CD4-positive, alpha-beta T cell treated with Interleukin-12 subunit alpha and Interleukin-12 subunit beta, for 1 hour (primary cell): Measurements from ENCODE around the gene GSS.

Experiments
- DNase-seq: peaks from one replicate; pipeline ENCODE4 v3.0.0-alpha.2; 2020

The GSS gene

DNA sequence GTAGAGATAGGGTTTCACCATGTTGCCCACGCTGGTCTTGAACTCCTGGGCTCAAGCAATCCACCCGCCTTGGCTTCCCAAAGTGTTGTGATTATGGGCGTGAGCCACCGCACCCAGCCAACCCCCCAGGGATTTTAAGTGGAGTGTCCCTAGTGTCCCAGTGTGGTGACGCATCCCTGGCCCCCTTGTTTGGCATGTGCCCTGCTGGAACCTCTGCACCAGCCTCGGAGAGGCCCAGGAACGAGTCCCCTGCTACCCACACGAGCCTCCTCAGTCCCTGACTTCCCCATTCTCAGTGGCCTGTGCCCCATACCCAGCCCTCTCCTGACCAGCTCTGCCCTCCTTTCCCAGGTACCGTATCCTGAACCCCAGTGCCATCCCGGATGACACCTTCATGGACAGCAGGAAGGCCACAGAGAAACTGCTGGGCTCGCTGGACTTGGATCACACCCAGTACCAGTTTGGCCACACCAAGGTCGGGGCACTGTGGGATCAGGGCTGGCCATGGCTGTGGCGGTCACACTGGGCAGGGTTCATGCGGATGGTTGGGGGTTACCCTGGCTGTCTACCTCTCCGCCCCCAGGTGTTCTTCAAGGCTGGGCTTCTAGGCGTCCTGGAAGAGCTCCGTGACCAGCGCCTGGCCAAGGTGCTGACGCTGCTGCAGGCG lies 37.3 kb upstream of the GSS start:
- no peak for DNase-seq

GRCh38 chr20:34990661-34991214 lies 35.1 kb upstream of the GSS start:
- DNase-seq = no peak

DNA sequence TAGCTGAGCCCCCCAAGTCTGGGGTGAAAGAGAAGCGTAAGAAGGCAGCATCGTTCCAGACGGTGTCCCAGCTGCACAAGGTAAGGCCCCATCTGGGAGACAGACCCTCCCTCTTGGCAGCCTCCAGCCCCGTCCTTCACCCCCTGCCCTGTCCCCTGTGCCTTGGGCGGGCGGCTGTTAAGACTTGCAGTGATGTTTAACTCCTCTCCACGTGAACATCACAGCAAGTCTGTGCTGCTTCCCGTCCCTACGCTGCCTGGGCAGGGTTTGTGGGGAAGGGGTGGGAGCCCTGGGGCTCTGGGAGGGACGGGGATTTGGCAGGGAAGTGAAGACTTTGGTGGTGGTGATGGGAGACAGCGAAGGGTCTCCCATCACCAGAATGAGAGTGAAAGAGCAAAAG lies 34.6 kb upstream of the GSS start:
- DNase-seq = no peak

- DNase-seq = no peak
Measured at GRCh38 chr20:34989670-34990069, 34.1 kb upstream of the GSS start.

- DNase-seq = no peak
Measured at GRCh38 chr20:34989118-34989517, 33.5 kb upstream of the GSS start.

GRCh38 chr20:34988191-34988540 lies 32.6 kb upstream of the GSS start:
- no peak for DNase-seq

DNA sequence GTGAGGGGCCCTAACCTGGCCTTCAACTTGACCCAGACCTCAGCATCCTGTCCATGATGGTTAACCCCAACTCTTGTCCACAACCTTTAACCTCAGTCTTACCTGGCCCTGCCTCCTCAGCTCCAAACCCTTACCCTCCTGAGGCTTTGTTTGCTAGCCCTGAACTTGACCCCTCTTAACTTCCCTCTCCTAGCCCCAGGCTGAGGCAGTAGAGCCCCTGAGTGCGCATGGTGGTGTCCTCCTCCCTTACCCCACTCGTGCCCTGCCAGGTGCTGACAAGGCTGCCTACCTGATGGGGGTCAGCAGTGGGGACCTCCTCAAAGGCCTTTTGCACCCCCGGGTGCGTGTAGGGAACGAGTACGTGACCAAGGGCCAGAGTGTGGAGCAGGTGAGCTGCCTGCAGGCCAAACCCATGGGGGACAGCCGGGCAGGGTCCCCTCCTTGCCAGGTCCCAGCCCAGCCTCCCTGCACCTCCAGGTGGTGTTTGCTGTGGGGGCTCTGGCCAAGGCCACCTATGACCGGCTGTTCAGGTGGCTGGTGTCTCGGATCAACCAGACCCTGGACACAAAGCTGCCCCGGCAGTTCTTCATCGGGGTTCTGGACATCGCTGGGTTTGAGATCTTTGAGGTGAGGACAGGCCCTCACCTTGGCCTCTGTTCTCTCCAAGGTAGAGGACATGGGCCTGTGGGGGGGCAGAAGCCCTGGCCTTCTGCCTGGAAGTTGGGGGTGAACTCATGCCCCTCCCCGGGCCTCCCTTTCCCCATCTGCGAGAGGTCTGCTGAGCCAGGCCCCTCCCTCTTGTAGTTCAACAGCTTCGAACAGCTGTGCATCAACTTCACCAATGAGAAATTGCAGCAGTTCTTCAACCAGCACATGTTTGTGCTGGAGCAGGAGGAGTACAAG lies 31.9 kb upstream of the GSS start:
- no peak for DNase-seq

DNA sequence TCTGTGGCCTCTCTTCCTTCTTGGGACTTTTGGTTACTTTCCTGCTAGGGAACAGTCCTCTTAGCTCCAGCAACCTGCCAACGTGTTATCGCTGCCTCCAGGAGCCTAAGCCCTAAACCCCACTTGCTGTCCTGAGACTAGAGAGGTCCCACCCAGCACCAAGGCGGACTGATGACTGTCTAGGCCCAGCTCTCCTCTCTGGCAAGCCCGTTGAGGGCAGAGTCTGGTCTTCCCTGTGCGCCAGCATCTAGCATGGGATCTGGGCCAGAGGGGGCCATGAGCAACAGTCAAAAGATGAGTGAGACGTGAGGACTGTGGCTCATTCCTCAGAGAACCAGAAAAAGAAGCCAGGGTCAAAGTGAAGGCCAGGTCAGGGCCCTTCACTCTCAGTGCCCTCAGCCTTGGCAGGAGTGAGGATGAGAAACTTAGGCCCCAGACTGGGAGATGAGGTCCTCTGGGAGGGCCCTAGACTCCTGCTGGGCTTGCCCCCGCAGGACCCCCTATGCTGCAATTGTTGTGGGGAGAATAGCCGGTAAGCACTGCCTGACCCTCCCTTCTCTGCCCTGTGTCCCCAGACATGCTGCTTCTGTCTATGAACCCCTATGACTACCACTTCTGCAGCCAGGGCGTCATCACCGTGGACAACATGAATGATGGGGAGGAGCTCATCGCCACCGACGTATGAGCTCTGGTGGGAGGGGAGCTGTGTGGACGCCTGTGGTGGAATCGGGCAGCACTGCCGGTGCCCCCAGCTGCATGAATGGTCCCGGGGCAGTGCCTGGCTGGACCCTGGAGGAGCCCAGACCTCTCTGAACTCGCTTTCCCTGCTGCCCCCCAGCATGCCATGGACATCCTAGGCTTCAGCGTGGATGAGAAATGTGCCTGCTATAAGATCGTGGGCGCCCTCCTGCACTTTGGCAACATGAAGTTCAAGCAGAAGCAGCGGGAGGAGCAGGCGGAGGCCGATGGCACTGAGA lies 31.0 kb upstream of the GSS start:
- no peak for DNase-seq

- no peak for DNase-seq
Measured at GRCh38 chr20:34985461-34986310, 30.1 kb upstream of the GSS start.

- no peak for DNase-seq
Measured at GRCh38 chr20:34984756-34985261, 29.2 kb upstream of the GSS start.

GRCh38 chr20:34983995-34984735 lies 28.6 kb upstream of the GSS start:
- DNase-seq = no peak

- no peak for DNase-seq
Measured at GRCh38 chr20:34983089-34983820, 27.6 kb upstream of the GSS start.

GRCh38 chr20:34982270-34983088 lies 26.9 kb upstream of the GSS start:
- no peak for DNase-seq

DNA sequence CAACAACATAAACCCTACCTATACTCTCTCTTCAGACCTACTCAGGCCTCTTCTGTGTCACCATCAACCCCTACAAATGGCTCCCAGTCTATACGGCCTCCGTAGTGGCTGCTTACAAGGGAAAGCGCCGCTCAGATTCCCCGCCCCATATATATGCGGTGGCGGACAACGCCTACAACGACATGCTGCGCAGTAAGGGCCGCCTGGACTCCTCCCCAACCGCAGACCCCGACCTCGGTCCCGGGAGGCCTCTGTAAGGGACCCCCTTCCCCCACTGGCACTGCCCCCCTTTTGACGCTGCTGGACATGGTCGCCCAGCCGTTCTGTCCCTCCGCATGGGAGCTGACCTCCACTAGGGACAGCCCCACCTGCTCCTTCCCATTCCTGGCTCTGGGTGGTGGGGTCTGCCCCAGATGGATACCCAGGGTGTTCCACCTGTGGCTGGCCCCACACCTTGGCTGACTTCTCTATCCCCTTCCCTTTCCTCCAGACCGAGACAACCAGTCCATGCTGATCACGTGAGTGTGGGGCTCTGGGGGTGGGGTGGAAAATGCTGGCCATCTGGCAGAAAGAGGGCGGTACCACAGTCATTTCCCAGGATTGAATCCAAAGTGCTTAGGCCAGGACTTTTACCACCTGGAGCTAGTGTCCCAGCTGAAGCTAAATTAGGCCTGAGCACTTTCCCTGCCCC lies 25.1 kb upstream of the GSS start:
- no peak for DNase-seq

DNA sequence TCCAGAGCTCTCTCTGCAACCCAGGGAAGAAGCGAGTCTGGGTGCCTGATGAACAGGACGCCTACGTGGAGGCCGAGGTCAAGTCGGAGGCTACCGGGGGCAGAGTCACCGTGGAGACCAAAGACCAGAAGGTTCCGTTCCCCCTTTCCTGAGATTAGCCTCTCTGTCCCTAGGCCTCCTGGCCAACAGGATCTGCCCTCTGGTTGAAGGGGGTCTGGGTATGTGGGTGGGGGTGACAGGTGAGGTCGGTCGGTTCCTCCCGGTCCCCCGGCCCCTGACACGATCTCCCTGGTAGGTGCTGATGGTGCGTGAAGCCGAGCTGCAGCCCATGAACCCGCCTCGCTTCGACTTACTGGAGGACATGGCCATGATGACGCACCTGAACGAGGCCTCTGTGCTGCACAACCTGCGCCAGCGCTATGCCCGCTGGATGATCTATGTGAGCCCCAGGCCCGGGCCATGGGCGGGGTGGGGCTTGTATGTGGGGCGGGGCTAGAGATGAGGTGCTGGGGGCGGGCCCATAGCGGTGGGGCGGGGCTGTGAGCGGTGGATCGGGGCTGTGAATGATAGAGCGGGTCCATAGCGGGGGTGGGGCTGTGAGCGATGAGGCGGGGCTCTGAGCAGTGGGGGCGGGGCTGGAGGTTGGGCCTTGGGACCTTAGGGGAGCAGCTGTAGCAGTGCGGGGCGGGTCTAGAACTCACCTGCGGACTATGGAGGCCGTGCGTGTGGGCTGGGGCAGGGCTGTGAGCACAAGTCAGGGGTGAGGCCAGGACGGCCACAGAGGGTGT lies 24.0 kb upstream of the GSS start:
- DNase-seq = no peak

DNA sequence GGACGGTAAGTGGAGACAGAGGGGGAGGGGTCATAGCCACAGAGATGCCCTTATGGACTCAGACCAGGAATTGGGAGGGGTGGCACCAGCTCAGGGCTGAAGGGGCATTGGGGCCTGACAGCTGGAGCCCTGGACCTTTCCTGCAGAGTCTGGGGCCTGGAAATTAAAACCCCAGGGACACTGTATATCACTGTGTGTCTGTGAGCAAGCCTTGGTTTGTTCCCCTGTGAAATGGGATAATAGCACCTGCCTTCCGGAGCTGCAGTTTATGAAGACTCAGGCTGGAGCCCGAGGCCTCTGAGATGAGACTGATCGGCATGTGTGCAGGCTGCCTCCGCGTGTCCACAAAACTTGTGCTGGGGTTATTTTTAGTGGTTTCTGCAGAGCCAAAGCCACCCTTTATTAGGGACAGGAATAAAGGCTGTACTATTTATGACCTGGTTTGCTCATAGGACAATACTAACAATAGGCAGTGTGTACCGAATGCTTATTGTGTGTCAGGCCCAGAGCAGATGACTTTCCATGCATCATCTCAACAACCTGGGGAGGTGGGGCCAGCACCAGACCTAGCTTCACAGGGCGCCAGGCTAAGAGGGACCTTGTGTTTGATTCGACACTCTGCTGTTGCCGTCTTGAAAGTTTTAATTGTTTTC lies 22.6 kb upstream of the GSS start:
- no peak for DNase-seq

DNA sequence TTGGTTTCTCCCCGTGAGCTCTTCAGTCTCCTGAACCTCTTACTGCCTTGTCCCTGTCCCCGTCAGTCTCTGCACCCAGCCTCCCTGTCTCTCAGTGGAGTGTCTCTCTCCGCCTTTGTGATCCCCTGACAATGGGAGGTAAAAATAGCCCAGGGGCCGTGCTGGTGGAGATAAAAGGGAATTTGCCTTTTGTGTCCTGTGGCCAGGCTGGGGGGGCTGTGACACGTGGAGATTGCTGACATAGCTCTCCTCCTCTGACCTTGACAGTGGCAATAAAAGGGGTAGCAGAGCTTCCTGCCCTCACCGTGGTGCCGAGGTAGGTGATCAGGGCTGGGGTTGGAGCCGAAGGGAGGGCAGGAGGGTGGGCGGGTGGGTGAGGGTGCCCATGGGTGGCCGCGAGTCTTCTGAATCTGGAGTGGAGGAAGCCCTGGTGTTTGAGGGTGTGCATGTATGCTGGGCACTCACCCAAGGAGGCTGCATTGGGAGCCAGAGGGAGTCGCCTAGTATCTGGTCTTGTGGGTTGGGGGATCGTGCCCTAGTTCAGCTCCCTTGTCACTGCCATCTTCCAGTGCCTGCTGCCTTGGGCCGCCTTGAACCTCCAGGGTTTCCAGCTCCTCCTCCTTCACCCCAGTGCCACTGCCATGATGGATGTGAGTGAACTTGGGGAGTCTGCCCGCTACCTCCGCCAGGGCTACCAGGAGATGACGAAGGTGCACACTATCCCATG lies 21.9 kb upstream of the GSS start:
- no peak for DNase-seq
